NCI-H2227 (cell line): ENCODE measurements around the gene ELOB.

Experiments used
- DNase-seq: peaks from one replicate; lab custom pipeline; 2025; ENCODE audit not compliant: unreplicated experiment; lab: John Stamatoyannopoulos, UW

ELOB gene

DNA sequence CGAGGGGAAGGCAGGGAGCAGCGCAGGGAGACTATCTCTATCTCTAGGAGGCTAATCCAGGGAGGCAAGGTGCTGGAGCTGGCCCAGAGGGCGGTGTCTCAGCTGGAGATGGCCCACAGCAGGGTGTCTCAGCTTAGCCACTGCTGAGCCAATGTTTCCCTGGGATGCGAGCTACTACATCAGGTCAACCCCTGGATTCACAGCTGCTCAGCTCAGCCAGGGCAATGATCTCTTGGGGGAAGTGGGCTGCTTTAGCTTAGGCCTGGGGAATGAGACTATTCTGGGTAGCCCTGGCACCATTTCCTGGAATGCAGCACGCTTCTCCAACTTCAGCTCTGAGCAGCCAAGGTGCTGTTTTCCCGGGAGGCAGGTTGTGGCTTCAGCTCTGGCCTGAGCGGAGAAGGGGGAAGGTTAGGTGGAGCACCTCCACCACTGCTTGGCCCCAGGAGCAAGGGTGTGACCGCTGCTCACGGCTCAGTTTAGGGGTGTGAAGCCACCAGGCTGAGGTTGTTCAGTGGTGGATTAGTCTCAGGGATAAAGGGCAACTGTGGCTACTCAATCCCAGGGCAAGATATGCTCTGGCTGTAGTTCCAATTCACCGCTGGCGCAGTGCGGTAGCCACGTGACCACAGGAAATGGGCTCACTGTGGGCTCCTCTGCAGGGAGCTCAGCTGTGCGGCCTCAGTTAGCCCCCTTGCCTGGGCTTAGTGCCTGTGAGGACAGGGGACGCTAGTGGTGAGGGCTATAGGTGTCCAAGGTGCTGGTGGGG is 34.8 kb upstream of the ELOB start:
- no peak for DNase-seq

DNA sequence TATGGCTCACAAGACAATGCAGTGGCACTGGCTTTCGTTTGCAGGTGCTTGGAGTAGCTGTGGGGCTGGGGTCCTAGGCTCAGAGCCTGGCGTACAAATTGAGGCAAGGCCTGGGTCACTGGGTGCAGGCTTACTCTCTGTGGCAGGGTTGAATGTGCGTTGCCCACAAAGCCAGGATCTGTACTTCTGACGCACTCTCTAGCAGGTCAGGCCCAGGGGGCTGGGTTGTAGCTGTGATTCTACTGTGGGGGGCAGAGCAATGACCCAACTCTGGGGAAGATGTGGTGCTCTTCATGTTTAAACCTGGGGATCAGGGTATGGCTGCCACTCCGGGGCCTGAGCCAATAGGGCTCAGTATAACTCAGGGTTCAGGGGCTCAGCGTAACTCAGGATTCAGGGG is 33.6 kb upstream of the ELOB start:
- no peak for DNase-seq

DNA sequence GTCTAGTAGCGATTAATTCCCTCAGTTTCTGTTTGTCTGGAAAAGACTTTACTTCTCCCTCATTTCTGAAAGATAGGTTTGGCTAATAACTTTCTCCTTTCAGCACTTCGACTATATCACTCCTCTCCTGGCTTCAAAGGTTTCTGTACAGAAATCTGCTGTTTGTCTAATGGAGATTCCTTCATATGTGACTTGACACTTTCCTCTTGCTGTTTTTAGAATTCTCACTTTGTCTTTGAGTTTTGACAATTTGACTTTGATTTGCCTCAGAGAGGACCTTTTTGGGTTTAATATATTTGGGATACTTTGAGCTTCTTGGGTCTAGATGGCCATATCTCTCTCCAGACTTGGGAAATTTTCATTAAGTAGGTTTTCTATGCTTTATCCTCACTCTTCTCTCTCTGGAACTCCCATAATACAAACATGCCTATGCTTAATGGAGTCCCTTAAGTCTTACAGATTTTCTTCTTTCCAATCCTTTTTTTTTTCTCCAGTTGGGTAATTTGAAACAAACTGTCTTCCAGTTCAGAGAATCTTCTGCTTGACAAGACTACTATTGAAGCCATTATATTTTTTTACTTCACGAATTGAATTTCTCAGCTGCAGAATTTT is 32.2 kb upstream of the ELOB start:
- no peak for DNase-seq

DNA sequence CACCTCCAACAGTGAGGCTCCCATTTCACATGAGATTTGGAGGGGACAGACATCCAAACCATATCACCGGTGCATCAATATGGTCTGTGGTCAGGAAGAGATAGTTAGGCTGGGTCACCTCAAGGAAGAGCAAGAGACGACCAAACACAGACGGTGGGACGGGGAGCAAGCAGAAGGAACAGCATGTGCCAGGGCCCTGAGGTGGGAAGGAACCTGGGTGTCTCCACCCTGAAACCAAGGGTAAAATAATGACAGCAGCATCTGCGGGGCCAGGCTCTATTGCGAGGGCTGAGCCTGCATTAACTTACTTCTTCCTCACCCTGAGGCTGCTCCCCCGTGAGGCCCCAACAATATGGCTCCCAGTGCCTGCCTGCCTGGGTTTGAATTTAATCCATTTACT is 31.1 kb upstream of the ELOB start:
- no peak for DNase-seq

DNA sequence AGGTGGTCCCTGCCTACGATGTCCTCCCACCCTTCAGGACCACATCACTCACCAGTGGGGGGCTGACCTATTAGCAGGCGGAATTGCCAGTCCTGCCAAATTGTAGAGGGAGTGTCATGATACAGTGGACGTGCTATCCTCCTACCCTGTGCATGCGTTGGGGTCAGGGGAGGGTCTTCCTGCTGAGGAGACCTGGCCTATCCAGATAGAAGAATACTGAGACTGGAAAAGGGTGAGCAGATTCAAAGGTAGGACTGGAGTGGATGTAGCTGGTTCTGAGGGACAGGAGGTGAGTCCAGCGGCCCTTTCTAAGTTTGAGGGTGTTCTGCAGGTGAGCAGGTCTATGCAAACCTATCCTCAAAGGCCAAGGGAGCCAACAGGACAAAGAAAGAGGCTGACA is 29.2 kb upstream of the ELOB start:
- no peak for DNase-seq

DNA sequence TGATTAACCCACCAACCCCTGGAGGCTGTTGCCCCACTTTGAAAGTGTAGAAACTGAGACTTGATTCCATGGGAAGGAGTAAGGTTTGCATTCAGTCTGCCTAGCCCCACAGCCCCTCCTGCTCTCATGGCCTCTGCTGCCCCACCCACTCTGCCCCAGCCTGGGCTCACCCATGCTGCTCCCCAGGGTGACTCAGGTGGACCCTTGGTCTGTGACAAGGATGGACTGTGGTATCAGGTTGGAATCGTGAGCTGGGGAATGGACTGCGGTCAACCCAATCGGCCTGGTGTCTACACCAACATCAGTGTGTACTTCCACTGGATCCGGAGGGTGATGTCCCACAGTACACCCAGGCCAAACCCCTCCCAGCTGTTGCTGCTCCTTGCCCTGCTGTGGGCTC is 27.6 kb upstream of the ELOB start:
- DNase-seq: no peak

DNA sequence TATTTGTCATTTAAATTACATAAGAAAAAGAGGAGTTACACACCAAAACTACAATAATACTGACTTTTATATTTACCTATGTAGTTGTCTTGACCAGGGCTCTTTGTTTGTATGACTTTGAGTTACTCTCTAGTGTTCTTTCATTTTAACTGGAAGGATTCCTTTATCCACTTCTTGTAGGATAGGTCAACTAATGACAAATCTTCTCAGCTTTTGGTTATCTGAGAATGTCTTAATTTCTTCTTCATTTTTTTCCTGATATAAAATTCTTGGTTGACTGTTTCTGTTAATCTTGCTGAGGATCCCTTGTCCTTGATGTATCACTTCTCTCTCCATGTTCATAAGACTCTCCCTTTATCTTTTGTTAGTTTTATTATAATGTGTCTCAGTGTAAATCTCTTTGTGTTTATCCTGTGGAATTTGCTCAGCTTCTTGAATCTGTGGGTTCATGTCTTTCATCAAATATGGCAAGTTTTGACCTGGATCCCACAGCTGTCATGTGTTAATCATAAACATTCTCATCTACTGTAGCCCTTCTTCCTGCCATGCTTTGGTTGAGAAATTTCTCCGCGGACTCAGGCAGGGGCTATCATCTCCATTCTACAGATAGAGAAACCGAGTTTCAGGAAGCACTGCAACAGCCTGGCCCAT is 26.6 kb upstream of the ELOB start:
- no peak for DNase-seq

DNA sequence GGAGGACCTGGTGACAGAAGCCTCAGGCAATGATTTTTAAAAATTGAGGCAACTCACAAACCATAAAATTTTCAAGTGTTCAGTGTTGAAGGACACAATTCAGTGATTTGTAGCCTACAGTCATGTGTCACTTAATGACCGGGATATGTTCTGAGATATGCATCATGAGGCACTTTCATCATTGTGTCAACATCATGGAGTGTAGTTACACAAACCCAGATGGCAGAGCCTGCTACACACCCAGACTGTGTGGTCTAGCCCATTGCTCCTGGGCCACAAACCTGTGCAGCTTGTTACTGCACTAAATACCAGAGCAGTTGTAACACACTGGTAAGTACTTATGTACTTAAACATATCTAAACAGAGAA is 22.8 kb upstream of the ELOB start:
- no peak for DNase-seq

DNA sequence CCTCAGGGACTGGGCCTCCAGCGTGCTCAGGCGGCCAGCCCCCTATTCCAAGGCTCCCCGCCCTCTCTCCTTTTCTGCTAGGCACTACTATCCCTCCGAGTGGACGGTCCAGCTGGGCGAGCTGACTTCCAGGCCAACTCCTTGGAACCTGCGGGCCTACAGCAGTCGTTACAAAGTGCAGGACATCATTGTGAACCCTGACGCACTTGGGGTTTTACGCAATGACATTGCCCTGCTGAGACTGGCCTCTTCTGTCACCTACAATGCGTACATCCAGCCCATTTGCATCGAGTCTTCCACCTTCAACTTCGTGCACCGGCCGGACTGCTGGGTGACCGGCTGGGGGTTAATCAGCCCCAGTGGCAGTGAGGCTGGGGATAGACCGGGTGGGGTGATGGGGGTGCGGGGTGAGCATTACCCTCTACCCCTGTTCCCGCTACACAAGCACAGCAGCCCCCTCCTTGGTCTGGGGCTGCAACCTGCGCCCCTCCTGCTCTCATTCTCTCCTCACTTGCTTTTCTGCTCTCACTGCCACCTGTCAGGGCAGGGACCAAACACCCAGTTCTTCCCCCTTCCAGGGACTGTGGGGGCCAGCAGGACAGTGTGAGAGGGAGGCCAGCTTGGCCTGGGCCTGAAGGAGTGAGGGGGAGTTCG is 22.3 kb upstream of the ELOB start:
- no peak for DNase-seq

DNA sequence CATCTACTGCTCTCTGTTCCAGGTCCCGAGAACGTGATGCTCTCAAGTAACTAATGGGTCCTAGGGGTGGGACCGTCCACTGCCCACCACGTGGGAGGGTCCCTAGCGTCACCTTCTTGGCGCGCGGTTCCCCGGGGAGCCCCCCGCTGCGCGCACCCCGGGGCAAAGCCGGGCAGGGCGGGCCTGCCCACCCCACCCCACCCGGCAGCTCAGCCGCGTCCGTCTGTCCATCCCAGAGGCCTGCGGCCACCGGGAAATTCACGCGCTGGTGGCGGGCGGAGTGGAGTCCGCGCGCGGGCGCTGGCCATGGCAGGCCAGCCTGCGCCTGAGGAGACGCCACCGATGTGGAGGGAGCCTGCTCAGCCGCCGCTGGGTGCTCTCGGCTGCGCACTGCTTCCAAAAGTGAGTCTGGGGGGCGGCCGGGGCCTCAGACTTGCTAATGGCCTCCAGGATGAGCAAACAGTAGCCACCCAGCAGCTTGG is 21.7 kb upstream of the ELOB start:
- DNase-seq: no peak

DNA sequence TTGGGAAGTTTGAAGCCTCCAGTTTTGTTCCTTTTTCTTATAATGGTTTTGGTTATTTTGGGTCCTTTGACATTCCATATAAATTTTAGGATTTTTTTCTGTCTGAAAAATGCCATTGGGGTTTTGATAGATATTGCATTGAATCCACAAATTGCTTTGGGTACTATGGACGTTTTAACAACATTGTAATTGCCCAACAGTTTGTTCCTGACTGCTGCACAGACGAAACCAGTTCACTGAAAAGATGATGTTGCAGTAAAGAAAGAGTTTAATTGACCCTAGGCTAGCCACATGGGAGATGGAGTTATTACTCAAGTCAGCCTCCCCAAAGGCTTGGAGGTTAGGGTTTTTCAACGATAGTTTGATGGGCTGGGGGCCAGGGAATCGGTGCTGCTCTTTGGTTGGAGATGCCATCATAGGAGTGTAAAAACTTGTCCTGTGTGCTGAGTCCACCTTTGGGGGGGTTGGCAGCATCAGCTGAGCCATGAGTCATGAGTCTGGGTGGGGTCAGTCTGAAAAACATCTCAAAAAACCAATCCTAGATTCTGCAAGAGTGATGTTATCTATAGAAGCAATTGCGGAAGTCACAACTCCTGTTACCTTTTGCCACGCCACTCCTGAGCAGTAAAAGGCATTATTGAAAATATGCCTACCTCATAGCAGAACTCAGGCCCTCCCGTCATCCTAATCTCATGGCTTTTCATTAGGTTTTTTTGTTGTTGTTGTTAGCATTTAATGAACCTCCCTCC is 18.5 kb upstream of the ELOB start:
- DNase-seq: no peak

DNA sequence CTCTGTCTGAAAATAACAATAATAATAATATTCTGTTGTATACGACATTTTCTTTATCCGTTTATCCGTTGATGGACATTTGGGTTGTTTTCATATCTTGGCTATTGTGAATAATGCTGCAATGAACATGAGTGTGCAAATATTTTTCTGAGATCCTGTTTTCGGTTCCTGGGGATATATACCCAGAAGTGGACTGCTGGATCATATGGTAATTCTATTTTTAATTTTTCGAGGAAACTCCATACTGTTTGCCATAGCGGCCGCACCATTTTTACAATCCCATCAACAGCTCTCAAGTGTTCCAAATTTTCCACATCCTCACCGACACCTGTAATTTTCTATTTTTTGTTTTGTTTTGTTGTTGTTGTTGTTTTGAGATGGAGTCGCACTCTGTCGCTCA is 15.9 kb upstream of the ELOB start:
- no peak for DNase-seq

DNA sequence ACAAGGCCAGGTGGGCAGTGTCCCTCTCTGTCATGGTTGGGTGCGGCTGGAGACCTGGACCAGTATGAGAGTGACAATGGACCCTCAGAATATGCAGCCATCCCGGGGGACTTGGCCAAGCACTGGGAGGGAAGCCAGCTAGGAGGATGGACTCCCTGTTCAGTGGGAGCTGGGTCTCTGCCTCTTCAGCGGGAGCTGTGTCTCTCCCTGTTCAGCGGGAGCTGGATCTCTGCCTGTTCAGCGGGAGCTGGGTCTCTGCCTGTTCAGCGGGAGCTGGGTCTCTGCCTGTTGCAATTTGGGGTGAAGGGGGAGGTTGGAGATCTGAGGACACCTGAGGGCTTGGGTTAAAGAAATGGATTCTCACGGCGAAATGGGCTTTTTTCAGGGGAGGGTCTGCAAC is 14.1 kb upstream of the ELOB start:
- no peak for DNase-seq

DNA sequence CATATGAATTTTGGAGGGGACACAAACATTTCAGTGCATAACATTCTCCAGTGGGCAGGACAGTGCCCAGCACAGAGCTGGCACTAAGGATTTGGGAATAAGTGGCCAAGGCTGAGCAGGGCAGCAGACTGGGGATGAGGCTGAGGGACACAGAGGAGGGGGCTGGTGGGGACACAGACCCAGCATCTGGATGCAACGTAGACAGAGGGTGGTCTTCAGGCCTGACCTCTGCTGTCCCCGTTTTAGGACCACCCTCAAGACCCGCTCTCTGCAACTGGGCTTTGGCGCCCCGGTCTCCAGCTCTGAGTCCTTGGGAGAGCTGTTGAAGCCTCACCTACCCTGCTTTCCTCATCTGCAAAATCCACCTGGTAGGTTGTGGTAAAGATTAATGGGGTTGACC is 13.6 kb upstream of the ELOB start:
- DNase-seq: no peak

DNA sequence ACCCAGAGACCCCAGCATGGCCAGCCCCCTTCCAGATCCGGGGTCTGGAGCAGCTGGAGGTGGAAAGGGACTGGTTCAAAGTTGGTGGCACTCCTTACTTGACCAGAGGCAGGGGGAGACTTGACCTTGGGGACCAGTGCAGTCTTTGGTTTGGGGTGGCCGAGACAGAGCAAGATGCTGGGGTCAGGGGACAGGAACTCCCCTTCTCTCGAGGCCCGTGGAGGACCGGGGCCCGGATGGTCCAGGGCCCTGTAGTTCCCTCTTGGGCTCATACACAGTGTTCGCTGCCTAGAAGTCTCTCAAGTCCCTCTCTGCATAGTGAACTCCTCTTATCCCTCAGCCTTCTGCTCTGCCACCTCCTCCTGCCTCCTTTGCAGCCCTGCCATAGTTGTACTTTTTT is 10.9 kb upstream of the ELOB start:
- DNase-seq: no peak

DNA sequence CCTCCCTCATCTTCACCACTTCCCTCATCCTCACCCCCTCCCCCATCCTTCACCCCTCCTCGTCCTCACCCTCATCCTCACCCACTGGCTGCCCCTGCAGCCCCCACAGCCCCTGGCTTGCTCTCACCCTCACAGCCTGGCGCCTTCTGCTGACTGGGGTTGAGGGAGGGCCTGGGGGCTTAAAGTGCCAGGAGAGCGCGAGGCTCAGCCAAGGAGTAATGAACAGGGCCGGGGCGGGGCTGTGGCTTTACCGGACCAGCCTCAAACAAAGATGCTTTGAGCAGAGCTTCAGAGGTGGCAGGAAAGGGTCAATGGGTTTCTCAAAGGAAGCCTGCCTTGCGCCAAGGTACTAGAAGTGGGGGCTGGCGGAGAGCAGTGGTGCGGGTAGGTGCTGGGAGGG is 10.3 kb upstream of the ELOB start, which contains the start of gene PRSS33:
PRSS33 (minus strand) TSS at position 155 of the 400 bp plus-strand sequence. CDS start 1,013 bp downstream, outside the sequence.
- no peak for DNase-seq

DNA sequence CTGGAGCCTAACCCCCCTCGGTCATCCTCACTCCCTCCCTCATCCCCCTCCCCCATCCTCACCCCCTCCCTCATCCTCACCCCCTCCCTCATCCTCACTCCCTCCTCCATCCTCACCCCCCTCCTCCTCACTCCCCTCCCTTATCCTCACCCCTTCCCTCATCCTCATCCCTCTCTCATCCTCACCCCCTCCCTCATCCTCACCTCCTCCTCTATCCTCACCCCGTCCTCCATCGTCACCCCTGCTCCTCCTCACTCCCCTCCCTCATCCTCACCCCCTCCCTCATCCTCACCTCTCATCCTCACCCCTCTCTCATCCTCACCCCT is 9.7 kb upstream of the ELOB start:
- no peak for DNase-seq

DNA sequence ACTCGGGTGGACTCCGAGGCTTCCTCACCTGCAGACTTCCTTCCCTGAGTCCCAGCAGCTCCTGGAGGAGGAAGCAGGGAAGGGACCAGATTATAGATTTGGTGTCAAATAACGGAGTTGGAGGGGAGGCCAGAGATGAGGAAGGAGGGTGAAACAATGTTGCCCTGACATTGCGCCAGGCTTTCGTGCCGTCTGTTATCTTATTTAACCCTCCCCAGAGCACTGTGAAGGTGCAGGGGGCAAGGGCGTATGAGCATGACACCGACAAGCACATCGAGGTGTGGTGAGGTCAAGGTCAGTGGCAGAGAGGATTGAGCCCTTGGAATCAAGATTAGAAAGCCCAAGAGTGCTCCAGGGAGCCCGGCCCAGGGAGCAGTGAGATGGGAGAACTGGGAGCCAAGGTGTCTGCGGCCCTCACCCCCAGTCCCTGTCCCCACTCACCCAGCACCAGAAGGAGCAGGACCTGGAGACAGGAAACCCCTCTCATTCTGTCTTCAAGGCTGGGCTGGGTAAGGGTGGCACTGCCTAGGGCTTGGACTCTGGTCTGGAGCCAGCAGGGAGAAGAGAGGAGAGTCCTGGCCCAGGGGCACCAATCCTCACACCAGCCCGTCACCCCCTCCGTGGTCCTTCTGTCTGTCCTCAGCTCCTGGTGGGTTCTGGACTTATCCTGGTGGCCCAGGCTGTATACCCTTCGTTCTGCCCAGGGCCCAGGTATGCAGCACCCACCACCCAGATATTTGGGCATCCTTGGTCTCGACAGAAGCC is 9.2 kb upstream of the ELOB start:
- DNase-seq: no peak

DNA sequence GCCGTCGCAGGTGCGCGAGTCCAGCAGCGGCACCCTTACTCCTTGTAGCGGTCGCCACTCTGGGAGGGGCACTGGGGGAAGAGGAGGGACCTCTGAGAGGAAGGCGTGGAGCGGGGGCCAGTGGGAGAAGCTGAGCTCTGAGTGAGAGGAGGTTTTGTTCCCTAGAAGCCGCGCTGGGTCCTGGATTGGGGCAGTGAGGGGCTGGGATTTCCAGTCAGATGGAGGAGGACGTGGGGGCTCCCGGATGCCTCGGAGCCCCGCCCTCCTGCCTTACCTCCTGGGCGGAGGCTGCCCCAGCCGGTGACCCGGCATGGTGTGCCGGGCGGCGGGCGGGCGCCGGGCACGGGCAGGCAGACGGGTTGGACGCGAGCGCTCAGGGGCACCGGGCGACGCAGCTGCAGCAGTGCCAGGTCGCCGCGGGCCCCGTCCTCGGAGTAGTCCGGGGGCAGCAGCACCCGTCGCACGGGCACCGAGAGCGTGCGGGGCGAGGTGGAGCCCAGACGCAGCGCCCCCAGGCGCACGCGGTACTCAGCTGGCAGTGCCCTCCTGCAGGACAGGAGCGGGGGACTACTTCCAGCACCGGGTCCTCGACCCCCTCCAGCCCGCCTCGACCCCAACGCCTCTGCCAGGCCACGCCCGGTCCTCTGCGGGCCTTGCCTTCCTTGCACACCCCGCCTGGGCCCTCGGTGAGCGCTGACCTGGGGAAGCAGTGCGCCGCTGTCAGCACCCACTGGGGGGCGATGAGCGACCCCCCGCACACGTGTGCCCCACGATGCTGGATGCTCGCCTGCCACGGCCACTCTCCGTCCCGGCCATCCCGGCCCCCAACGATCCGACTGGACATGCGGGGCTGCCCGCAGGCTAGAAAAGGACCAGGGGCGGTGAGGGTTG is 8.3 kb upstream of the ELOB start:
- DNase-seq: no peak
